SK-N-SH treated with all-trans-retinoic acid at 6 μM for 48 hours (cell line): ENCODE results near the gene MTFR2.

Experiments
- ATAC-seq: fragments of 200-7000 bp; cut with Tn5 transposase; 3 replicates; pipeline ENCODE4 v1.9.1; 2020; ENCODE audit warnings: mild to moderate bottlenecking, moderate library complexity
- ARNTL ChIP-seq: fragments of 450-650 bp; formaldehyde crosslinking; IDR thresholded peaks from 2 replicates; pipeline ENCODE4 v1.5.0; 2020; ENCODE audit warnings: low read depth, mild to moderate bottlenecking, moderate library complexity, borderline replicate concordance
- BACH2 ChIP-seq: fragments of 250-450 bp; sonication (Bioruptor Pico); IDR thresholded peaks from 2 replicates; pipeline ENCODE4 v1.9.0; 2021; ENCODE audit warnings: mild to moderate bottlenecking, borderline replicate concordance
- CSDC2 ChIP-seq: fragments of 250-450 bp; sonication (Bioruptor Pico); IDR thresholded peaks from 2 replicates; pipeline ENCODE4 v1.5.0; 2020; ENCODE audit warnings: mild to moderate bottlenecking, moderate library complexity
- ESRRG ChIP-seq: fragments of 250-450 bp; sonication (Bioruptor Pico); IDR thresholded peaks from 2 replicates; pipeline ENCODE4 v1.6.1; 2021; ENCODE audit warnings: mild to moderate bottlenecking
- GLIS3 ChIP-seq: fragments of 250-450 bp; sonication (Bioruptor Pico); IDR thresholded peaks from 2 replicates; pipeline ENCODE4 v1.5.0; 2020; ENCODE audit warnings: mild to moderate bottlenecking, moderate library complexity
- ISL1 ChIP-seq: fragments of 250-450 bp; sonication (Bioruptor Pico); IDR thresholded peaks from 2 replicates; pipeline ENCODE4 v2.1.2; 2022; ENCODE audit warnings: mild to moderate bottlenecking, moderate library complexity
- OSR1 ChIP-seq: fragments of 250-450 bp; sonication (Bioruptor Pico); IDR thresholded peaks from 2 replicates; pipeline ENCODE4 v1.8.0; 2022; ENCODE audit warnings: moderate library complexity, mild to moderate bottlenecking, inconsistent platforms
- PPARA ChIP-seq: fragments of 250-450 bp; sonication (Bioruptor Pico); IDR thresholded peaks from 2 replicates; pipeline ENCODE4 v1.5.0; 2020; ENCODE audit warnings: mild to moderate bottlenecking, borderline replicate concordance
- SNAI2 ChIP-seq: fragments of 250-450 bp; sonication (Bioruptor Pico); IDR thresholded peaks from 2 replicates; pipeline ENCODE4 v1.5.0; 2020; ENCODE audit warnings: mild to moderate bottlenecking, moderate library complexity
- TOX ChIP-seq: fragments of 250-450 bp; sonication (Bioruptor Pico); IDR thresholded peaks from 2 replicates; pipeline ENCODE4 v1.8.0; 2021; ENCODE audit warnings: mild to moderate bottlenecking, moderate library complexity, borderline replicate concordance
- ZC3H10 ChIP-seq: fragments of 250-450 bp; sonication (Bioruptor Pico); IDR thresholded peaks from 2 replicates; pipeline ENCODE4 v1.5.1; 2021; ENCODE audit warnings: mild to moderate bottlenecking, moderate library complexity
- ZFP3 ChIP-seq: fragments of 250-450 bp; sonication (Bioruptor Pico); IDR thresholded peaks from 2 replicates; pipeline ENCODE4 v1.5.0; 2020; ENCODE audit warnings: mild to moderate bottlenecking, moderate library complexity
- ZFP30 ChIP-seq: fragments of 450-650 bp; formaldehyde crosslinking; IDR thresholded peaks from 2 replicates; pipeline ENCODE4 v1.5.0; 2022; ENCODE audit warnings: mild to moderate bottlenecking, moderate library complexity
- ZNF565 ChIP-seq: fragments of 450-650 bp; formaldehyde crosslinking; conservative IDR thresholded peaks from 2 replicates; pipeline ENCODE4 v1.5.0; 2020; ENCODE audit warnings: low read depth, mild to moderate bottlenecking, moderate library complexity
- ZNF70 ChIP-seq: fragments of 450-650 bp; formaldehyde crosslinking; IDR thresholded peaks from 2 replicates; pipeline ENCODE4 v1.5.0; 2020; ENCODE audit warnings: mild to moderate bottlenecking, moderate library complexity
- ZNF8 ChIP-seq: fragments of 450-650 bp; formaldehyde crosslinking; IDR thresholded peaks from 2 replicates; pipeline ENCODE4 v1.5.0; 2020; ENCODE audit warnings: mild to moderate bottlenecking, moderate library complexity
- TF ChIP-seq, protein P1 (sequence below): fragments of 250-450 bp; sonication (Bioruptor Pico); IDR thresholded peaks from 2 replicates; pipeline ENCODE4 v1.5.1; 2021; ENCODE audit warnings: mild to moderate bottlenecking, moderate library complexity
- TF ChIP-seq, protein P2 (sequence below): fragments of 250-450 bp; sonication (Bioruptor Pico); IDR thresholded peaks from 2 replicates; pipeline ENCODE4 v1.8.0; 2021; ENCODE audit warnings: low read depth, mild to moderate bottlenecking, moderate library complexity, borderline replicate concordance
- TF ChIP-seq, protein P3 (sequence below): fragments of 250-450 bp; sonication (Bioruptor Pico); IDR thresholded peaks from 2 replicates; pipeline ENCODE4 v1.8.0; 2020; ENCODE audit warnings: mild to moderate bottlenecking, moderate library complexity, borderline replicate concordance
- TF ChIP-seq, protein P4 (sequence below): fragments of 250-450 bp; sonication (Bioruptor Pico); IDR thresholded peaks from 2 replicates; pipeline ENCODE4 v1.5.0; 2020; ENCODE audit warnings: mild to moderate bottlenecking, moderate library complexity
- TF ChIP-seq, protein P5 (sequence below): fragments of 250-450 bp; sonication (Bioruptor Pico); IDR thresholded peaks from 2 replicates; pipeline ENCODE4 v1.5.1; 2020; ENCODE audit warnings: low read depth, mild to moderate bottlenecking, moderate library complexity

Gene MTFR2

DNA sequence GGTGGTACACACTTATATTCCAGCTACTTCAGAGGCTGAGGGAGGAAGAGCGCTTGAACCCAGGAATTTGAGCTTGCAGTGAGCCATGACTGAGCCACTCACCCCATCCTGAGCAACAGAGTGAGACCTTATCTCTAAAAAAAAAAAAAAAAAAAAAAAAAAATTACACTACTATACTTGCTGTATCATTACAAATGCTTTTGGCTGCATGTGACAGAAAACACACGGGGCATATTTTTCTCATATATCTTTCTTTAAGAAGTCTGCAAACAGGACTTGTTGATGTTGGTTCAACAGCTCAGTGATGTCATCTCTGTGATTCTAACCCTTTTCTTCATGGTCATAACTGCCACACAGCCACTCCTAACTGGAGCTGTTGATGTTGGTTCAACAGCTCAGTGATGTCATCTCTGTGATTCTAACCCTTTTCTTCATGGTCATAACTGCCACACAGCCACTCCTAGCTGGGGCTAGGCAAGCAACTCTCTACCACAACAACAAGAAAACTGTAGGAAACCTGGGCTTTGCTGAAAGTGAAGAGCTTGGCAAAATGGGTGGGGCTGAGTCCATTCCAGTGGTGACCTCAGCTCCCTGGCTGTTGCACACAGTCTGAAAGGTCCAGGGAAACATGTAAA is 19.8 kb downstream of the MTFR2 start:
- no peak for ATAC-seq
- no peak for TF ChIP-seq OSR1 (CRISPR knock-in tag)
- TF ChIP-seq ZNF8 = no peak
- no peak for TF ChIP-seq ISL1 (CRISPR knock-in tag)
- no peak for TF ChIP-seq ZC3H10 (CRISPR knock-in tag)
- no peak for TF ChIP-seq TOX (CRISPR knock-in tag)
- TF ChIP-seq ESRRG = no peak
- TF ChIP-seq, protein P1, sequence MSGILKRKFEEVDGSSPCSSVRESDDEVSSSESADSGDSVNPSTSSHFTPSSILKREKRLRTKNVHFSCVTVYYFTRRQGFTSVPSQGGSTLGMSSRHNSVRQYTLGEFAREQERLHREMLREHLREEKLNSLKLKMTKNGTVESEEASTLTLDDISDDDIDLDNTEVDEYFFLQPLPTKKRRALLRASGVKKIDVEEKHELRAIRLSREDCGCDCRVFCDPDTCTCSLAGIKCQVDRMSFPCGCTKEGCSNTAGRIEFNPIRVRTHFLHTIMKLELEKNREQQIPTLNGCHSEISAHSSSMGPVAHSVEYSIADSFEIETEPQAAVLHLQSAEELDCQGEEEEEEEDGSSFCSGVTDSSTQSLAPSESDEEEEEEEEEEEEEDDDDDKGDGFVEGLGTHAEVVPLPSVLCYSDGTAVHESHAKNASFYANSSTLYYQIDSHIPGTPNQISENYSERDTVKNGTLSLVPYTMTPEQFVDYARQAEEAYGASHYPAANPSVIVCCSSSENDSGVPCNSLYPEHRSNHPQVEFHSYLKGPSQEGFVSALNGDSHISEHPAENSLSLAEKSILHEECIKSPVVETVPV (CRISPR knock-in tag) = no peak
- TF ChIP-seq GLIS3 = no peak
- TF ChIP-seq ZFP3 (CRISPR knock-in tag) = no peak
- TF ChIP-seq SNAI2 (CRISPR knock-in tag) = no peak
- TF ChIP-seq BACH2 (CRISPR knock-in tag) = no peak
- no peak for TF ChIP-seq ZFP30
- TF ChIP-seq, protein P2, sequence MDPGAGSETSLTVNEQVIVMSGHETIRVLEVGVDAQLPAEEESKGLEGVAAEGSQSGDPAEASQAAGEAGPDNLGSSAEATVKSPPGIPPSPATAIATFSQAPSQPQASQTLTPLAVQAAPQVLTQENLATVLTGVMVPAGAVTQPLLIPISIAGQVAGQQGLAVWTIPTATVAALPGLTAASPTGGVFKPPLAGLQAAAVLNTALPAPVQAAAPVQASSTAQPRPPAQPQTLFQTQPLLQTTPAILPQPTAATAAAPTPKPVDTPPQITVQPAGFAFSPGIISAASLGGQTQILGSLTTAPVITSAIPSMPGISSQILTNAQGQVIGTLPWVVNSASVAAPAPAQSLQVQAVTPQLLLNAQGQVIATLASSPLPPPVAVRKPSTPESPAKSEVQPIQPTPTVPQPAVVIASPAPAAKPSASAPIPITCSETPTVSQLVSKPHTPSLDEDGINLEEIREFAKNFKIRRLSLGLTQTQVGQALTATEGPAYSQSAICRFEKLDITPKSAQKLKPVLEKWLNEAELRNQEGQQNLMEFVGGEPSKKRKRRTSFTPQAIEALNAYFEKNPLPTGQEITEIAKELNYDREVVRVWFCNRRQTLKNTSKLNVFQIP (CRISPR knock-in tag) = no peak

DNA sequence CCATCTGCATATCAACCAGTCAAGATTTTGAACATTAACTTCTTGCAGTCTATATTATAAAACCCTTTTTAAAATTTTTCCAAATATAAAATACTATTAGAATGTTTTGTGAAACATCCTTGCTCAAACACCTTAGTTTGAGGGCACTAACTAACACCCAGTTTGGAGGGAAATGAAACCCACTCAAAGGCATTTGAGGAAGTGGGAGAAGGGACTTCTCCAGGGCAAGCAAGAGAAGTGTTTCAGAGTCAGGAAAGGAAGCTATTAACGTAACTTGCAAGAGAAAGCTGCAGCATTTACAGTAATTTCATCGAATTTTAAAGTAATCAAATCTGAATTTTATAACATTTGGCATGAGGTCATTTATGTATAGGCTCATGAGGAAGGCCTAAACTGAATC is 21.3 kb downstream of the MTFR2 start:
- no peak for ATAC-seq
- TF ChIP-seq ZC3H10 (CRISPR knock-in tag) = no peak
- TF ChIP-seq, protein P3, sequence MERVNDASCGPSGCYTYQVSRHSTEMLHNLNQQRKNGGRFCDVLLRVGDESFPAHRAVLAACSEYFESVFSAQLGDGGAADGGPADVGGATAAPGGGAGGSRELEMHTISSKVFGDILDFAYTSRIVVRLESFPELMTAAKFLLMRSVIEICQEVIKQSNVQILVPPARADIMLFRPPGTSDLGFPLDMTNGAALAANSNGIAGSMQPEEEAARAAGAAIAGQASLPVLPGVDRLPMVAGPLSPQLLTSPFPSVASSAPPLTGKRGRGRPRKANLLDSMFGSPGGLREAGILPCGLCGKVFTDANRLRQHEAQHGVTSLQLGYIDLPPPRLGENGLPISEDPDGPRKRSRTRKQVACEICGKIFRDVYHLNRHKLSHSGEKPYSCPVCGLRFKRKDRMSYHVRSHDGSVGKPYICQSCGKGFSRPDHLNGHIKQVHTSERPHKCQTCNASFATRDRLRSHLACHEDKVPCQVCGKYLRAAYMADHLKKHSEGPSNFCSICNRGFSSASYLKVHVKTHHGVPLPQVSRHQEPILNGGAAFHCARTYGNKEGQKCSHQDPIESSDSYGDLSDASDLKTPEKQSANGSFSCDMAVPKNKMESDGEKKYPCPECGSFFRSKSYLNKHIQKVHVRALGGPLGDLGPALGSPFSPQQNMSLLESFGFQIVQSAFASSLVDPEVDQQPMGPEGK (CRISPR knock-in tag) = no peak
- no peak for TF ChIP-seq PPARA
- no peak for TF ChIP-seq GLIS3
- TF ChIP-seq, protein P1 (CRISPR knock-in tag) = no peak
- TF ChIP-seq ESRRG = no peak
- TF ChIP-seq TOX (CRISPR knock-in tag) = no peak
- no peak for TF ChIP-seq ARNTL (CRISPR knock-in tag)
- no peak for TF ChIP-seq ZNF70 (CRISPR knock-in tag)
- no peak for TF ChIP-seq ZNF565 (CRISPR knock-in tag)
- no peak for TF ChIP-seq ZNF8
- TF ChIP-seq ZFP3 (CRISPR knock-in tag) = no peak
- TF ChIP-seq SNAI2 (CRISPR knock-in tag) = no peak
- TF ChIP-seq, protein P2 (CRISPR knock-in tag) = no peak
- TF ChIP-seq CSDC2 (CRISPR knock-in tag) = no peak
- TF ChIP-seq, protein P4, sequence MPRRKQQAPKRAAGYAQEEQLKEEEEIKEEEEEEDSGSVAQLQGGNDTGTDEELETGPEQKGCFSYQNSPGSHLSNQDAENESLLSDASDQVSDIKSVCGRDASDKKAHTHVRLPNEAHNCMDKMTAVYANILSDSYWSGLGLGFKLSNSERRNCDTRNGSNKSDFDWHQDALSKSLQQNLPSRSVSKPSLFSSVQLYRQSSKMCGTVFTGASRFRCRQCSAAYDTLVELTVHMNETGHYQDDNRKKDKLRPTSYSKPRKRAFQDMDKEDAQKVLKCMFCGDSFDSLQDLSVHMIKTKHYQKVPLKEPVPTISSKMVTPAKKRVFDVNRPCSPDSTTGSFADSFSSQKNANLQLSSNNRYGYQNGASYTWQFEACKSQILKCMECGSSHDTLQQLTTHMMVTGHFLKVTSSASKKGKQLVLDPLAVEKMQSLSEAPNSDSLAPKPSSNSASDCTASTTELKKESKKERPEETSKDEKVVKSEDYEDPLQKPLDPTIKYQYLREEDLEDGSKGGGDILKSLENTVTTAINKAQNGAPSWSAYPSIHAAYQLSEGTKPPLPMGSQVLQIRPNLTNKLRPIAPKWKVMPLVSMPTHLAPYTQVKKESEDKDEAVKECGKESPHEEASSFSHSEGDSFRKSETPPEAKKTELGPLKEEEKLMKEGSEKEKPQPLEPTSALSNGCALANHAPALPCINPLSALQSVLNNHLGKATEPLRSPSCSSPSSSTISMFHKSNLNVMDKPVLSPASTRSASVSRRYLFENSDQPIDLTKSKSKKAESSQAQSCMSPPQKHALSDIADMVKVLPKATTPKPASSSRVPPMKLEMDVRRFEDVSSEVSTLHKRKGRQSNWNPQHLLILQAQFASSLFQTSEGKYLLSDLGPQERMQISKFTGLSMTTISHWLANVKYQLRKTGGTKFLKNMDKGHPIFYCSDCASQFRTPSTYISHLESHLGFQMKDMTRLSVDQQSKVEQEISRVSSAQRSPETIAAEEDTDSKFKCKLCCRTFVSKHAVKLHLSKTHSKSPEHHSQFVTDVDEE (CRISPR knock-in tag) = no peak
- no peak for TF ChIP-seq OSR1 (CRISPR knock-in tag)
- TF ChIP-seq, protein P5, sequence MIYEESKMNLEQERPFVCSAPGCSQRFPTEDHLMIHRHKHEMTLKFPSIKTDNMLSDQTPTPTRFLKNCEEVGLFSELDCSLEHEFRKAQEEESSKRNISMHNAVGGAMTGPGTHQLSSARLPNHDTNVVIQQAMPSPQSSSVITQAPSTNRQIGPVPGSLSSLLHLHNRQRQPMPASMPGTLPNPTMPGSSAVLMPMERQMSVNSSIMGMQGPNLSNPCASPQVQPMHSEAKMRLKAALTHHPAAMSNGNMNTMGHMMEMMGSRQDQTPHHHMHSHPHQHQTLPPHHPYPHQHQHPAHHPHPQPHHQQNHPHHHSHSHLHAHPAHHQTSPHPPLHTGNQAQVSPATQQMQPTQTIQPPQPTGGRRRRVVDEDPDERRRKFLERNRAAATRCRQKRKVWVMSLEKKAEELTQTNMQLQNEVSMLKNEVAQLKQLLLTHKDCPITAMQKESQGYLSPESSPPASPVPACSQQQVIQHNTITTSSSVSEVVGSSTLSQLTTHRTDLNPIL = no peak
- no peak for TF ChIP-seq ZFP30
